GM12801 (cell line): Measurements from ENCODE around the gene SWAP70.

Experiments used
- CTCF ChIP-seq: IDR thresholded peaks from one replicate; pipeline ENCODE4 v1.5.1; 2011; ENCODE audit warnings: control low read depth; ENCODE audit not compliant: insufficient read length; ENCODE audit errors: extremely low read depth

The SWAP70 gene

GRCh38 chr11:9750551-9750950 is 86.7 kb downstream of the SWAP70 start:
- TF ChIP-seq CTCF = no peak

GRCh38 chr11:9752091-9752490 is 88.2 kb downstream of the SWAP70 start:
- no peak for TF ChIP-seq CTCF

GRCh38 chr11:9753021-9753420 is 89.1 kb downstream of the SWAP70 start:
- no peak for TF ChIP-seq CTCF

GRCh38 chr11:9754010-9754471 is 90.2 kb downstream of the SWAP70 start:
- TF ChIP-seq CTCF = no peak

GRCh38 chr11:9755561-9756185 is 91.8 kb downstream of the SWAP70 start:
- TF ChIP-seq CTCF = no peak

GRCh38 chr11:9756461-9756860 is 92.6 kb downstream of the SWAP70 start:
- TF ChIP-seq CTCF = no peak

- no peak for TF ChIP-seq CTCF
Measured at GRCh38 chr11:9756878-9757277, 93.0 kb downstream of the SWAP70 start.
